Cardiac muscle cell (in vitro differentiated cells and primary cell): ENCODE measurements around the gene BTG2. TPM values are rescaled to one million over a fixed set of nuclear protein-coding genes. Genes with fewer than 3 reads are reported as not detected.
A peak's percentile ranks its signal among the peaks of the same experiment; 100 is the strongest.

Experiments
- DNase-seq, 2 donors: peaks; one replicate each; pipeline versions ENCODE4 v3.0.0 to v3.0.0-alpha.2; 2010 to 2017; ENCODE audit warnings: low read depth in 1 of 2, low spot score in 1 of 2
- H3K27ac ChIP-seq: fragments of 200-600 bp; sonication (generic); 2 replicates; pipeline ENCODE4 v1.5.1; 2016
- H3K27me3 ChIP-seq: fragments of 200-600 bp; sonication (generic); 2 replicates; pipeline ENCODE4 v1.6.0; 2016; ENCODE audit warnings: control low read depth
- H3K36me3 ChIP-seq: fragments of 200-600 bp; sonication (generic); 2 replicates; pipeline ENCODE4 v1.5.1; 2016; ENCODE audit warnings: control low read depth
- H3K4me1 ChIP-seq: fragments of 200-600 bp; sonication (generic); 2 replicates; pipeline ENCODE4 v1.8.1; 2017; ENCODE audit warnings: low read depth, mild to moderate bottlenecking, mixed run types
- H3K4me3 ChIP-seq: fragments of 200-600 bp; sonication (generic); 2 replicates; pipeline ENCODE4 v1.5.1; 2016; ENCODE audit warnings: mild to moderate bottlenecking
- H3K9me3 ChIP-seq: fragments of 200-600 bp; sonication (generic); 2 replicates; pipeline ENCODE4 v1.5.1; 2017; ENCODE audit warnings: low read depth, mild to moderate bottlenecking, control low read depth
- polyA plus RNA-seq: library from polyadenylated mRNA; unstranded; fragments of >200 nt; fragmentation: Nextera tagmentation; extraction: Ambion mirVana; gene quantifications from 2 replicates; pipeline ENCODE4 v1.2.1, GENCODE V29; 2016
- total RNA-seq: library from RNA; depleted of rRNA; stranded (reverse); fragments of >200 nt; gene quantifications from 2 replicates; pipeline ENCODE4 v1.2.3, GENCODE V29; 2016
- TF ChIP-seq, protein P1 (sequence below): IDR thresholded peaks from 2 replicates; pipeline ENCODE4 v1.5.1; 2012; ENCODE audit warnings: low read depth, mild to moderate bottlenecking, low read length

BTG2 gene
- total and polyA plus RNA-seq, 2 experiments from 2014 or later, result 45.6 to 66.0 TPM

DNA sequence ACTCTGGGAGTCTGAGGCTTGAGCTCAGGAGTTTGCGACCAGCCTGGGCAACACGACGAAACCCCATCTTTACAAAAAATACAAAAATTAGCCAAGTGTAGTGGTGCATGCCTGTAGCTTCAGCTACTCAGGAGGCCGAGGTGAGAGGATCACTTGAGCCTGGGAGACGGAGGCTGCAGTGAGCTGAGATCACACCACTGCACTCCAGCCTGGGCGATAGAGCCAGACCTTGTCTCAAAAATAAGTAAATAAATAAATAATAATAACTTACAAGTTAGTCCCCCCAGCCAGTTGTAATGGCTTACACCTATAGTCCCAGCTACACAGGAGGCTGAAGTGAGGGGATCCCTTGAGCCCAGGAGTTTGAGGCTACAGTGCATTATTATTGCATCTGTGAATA lies 21.7 kb upstream of the BTG2 start:
- no peaks in the 10 kb centered on the region for H3K9me3 ChIP-seq
- TF ChIP-seq, protein P1, sequence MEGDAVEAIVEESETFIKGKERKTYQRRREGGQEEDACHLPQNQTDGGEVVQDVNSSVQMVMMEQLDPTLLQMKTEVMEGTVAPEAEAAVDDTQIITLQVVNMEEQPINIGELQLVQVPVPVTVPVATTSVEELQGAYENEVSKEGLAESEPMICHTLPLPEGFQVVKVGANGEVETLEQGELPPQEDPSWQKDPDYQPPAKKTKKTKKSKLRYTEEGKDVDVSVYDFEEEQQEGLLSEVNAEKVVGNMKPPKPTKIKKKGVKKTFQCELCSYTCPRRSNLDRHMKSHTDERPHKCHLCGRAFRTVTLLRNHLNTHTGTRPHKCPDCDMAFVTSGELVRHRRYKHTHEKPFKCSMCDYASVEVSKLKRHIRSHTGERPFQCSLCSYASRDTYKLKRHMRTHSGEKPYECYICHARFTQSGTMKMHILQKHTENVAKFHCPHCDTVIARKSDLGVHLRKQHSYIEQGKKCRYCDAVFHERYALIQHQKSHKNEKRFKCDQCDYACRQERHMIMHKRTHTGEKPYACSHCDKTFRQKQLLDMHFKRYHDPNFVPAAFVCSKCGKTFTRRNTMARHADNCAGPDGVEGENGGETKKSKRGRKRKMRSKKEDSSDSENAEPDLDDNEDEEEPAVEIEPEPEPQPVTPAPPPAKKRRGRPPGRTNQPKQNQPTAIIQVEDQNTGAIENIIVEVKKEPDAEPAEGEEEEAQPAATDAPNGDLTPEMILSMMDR, result no peak
- H3K27ac ChIP-seq, result peak overlapping the region; percentile 92
- H3K27me3 ChIP-seq, result no peaks in the 10 kb centered on the region
- H3K4me3 ChIP-seq, result no peak overlapping the region
- no peaks in the 10 kb centered on the region for H3K36me3 ChIP-seq
- peaks cover 74% of the 10 kb centered on the region for H3K4me1 ChIP-seq
- no peak for DNase-seq

DNA sequence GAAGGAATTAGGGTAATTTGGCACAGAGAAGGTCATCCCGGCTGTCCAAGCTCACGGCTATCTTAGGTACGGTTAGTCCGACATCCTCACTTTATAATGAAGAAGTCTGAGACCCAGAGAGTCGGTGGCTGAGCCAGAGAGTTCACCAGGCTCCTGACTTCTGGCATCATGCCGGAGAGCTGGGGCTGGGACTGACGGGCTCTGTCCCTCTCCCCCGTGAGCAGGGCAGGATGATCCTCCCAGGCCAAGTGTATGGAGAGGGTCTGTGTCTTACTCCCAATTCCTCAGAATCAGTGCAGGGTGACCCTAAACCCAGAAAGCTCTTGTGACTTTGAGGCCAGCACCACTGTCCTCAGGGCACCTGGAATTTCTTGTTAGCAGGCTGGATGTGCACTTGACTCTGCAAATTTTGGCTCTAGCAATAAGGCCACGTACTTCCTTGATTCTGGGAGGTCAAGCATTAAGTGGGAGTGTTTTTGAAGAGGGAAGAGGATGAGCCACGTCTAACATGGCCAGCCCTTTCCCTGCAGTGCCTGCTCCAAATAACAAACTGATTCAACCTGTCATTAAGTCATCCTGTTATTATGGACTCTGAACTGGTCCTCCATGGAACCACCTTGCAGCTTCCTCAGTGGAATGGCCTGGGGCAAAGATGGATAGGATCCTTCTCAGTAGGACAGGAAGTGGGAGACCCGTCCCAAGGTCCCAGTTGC lies 20.8 kb upstream of the BTG2 start:
- H3K27ac ChIP-seq, result no peak overlapping the region
- H3K9me3 ChIP-seq, result no peaks in the 10 kb centered on the region
- no peaks in the 10 kb centered on the region for H3K36me3 ChIP-seq
- no peak overlapping the region for H3K4me3 ChIP-seq
- H3K27me3 ChIP-seq, result no peaks in the 10 kb centered on the region
- DNase-seq, result no peak
- H3K4me1 ChIP-seq, result peaks cover 71% of the 10 kb centered on the region
- TF ChIP-seq, protein P1, result no peak

- TF ChIP-seq, protein P1, result peak; percentile 8
- H3K27ac ChIP-seq, result peak overlapping the region; percentile 51
- no peak overlapping the region for H3K4me3 ChIP-seq
- peaks cover 68% of the 10 kb centered on the region for H3K4me1 ChIP-seq
- no peaks in the 10 kb centered on the region for H3K36me3 ChIP-seq
- H3K9me3 ChIP-seq, result no peaks in the 10 kb centered on the region
- peak in 1 of 2 donors; percentile 36 for DNase-seq
- no peaks in the 10 kb centered on the region for H3K27me3 ChIP-seq
Observed at GRCh38 chr1:203286161-203286984, 18.9 kb upstream of the BTG2 start.

GRCh38 chr1:203287109-203287893 lies 18.0 kb upstream of the BTG2 start:
- DNase-seq, result peak; percentile 59 to 71
- H3K27me3 ChIP-seq, result no peaks in the 10 kb centered on the region
- H3K27ac ChIP-seq, result peak overlapping the region; percentile 29
- no peaks in the 10 kb centered on the region for H3K9me3 ChIP-seq
- no peak overlapping the region for H3K4me3 ChIP-seq
- peaks cover 58% of the 10 kb centered on the region for H3K4me1 ChIP-seq
- no peaks in the 10 kb centered on the region for H3K36me3 ChIP-seq
- TF ChIP-seq, protein P1, result no peak

DNA sequence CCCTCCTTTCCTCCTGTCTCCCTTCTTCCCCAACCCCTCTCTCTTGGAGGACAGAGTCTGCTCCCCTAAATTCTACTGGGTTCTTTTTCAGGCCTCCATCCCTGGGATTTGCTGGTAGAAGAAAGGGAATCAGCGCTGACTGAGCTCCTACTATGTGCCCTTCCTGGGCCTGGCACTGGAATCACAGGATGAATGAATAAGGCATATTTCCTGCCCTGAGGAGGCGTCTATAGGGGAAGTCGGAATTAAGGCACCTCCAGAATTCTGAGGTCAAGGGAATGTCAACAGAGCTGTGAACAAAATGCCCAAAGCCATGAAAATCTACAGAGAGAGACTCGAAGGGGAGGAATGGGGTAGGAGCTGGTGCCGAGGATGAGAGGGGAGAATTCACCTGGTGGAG lies 17.4 kb upstream of the BTG2 start:
- no peaks in the 10 kb centered on the region for H3K36me3 ChIP-seq
- no peaks in the 10 kb centered on the region for H3K27me3 ChIP-seq
- H3K4me1 ChIP-seq, result peaks cover 52% of the 10 kb centered on the region
- H3K27ac ChIP-seq, result peak overlapping the region; percentile 29
- H3K9me3 ChIP-seq, result no peaks in the 10 kb centered on the region
- TF ChIP-seq, protein P1, result no peak
- H3K4me3 ChIP-seq, result no peak overlapping the region
- DNase-seq, result no peak
